IPS DF 4.7 (cell line): Measurements from ENCODE around the gene DRICH1.
"Not testable (repeated sequence)": the region's sequence is repeated elsewhere in the genome, so short reads cannot be mapped to it uniquely, and the experiment has no call there.

Source experiments
- DNase-seq: peaks from one replicate; pipeline ENCODE4 v3.0.0-alpha.2; 2013; ENCODE audit warnings: low spot score; ENCODE audit errors: extremely low read depth

Gene DRICH1

DNA sequence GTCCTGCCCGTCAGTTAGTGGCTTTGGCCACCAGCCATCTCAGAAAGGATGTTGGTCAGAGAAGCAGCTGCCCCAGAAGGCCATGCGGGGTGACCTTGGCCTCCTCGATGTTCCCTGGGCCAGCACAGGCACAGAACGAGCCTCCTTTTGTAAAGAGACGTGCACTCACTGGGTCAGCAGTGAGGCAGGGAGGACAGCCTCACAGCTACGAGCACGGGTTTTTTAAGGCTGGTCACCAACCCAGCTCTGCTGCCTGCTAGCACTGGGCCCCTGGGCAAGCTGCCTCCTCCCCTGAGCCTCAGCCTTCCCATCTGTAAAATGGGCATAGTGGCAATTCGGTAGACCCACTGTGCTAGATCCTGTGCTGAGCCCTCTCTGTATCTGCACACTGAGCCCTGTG, 62.8 kb downstream of the DRICH1 start:
- DNase-seq, result no peak

GRCh38 chr22:23566705-23567475, 65.2 kb downstream of the DRICH1 start:
- no peak for DNase-seq

GRCh38 chr22:23565915-23566704, 66.0 kb downstream of the DRICH1 start:
- no peak for DNase-seq

GRCh38 chr22:23565305-23565914, 66.7 kb downstream of the DRICH1 start:
- no peak for DNase-seq

- no peak for DNase-seq
These were observed 67.8 kb downstream of the DRICH1 start for GRCh38 chr22:23564276-23564675.

DNA sequence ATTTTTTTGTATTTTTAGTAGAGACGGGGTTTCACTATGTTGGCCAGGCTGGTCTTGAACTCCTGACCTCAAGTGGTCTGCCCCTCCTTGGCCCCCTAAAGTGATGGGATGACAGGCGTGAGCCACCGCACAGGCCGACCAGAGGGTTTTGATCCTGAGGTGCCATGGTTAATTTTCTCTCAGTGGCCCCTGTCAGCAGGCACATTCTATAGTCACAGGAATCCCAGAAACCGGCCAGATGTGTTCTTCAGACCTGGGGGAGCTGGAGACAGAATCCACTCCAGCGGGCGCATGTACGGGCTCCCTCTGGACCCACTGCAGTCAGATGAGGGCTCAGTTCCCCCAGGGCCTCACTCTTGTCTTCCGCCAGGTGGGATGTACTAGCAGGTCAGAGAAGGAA, 69.0 kb downstream of the DRICH1 start:
- DNase-seq, result no peak

DNA sequence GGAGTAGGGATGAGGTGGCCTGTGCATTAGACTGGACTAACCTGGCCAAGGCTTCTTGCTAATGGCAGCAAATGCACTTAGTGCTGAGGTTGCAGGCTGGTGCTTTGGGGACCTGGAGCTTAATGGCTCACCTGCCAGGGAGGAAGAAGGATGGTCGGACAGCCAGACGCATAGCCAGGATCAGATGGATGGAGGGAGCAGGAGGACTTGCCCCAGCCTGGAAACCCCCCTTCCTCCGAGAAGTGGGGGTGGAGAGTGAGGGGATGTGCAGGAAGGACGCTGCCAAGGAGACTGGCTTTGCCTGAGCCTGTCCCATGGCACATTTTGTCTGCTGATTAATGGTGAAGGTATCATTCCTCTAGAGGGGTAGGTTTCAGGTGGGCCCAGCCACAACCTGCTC, 69.9 kb downstream of the DRICH1 start:
- no peak for DNase-seq

DNA sequence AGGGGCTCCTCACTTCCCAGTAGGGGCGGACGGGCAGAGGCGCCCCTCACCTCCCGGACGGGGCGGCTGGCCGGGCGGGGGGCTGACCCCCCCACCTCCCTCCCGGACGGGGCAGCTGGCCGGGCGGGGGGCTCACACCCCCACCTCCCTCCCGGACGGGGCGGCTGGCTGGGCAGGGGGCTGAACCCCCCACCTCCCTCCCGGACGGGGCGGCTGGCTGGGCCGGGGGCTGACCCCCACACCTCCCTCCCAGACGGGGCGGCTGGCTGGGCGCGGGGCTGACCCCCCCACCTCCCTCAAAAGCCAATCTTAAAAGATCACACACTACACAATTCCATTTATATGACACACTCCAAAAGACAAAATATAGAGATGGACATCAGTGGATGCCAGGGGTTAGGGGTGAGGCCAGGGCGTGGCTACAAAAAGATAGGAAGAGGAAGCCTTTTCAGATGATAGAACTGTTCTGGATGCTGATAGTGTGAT, 71.1 kb downstream of the DRICH1 start:
- not testable (repeated sequence) for DNase-seq

DNA sequence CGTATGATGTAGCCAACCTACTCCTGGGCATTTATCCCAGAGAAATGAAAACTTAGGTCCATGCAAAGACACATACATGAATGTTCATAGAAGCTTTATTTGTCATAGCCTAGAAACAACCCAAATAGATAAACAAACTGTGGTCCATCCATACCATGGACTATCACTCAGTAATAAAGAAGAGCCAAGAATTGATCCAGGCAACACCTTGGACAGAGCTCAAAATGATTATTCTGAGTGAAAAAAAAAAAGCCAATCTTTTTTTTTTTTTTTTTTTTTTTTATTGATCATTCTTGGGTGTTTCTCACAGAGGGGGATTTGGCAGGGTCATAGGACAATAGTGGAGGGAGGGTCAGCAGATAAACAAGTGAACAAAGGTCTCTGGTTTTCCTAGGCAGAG, 71.9 kb downstream of the DRICH1 start:
- not testable (repeated sequence) for DNase-seq
